Neuronal stem cell (in vitro differentiated cells): Measurements from ENCODE around the gene IFIT1. TPM values are rescaled to one million over a fixed set of nuclear protein-coding genes. Genes with fewer than 3 reads are reported as not detected.

ENCODE experiments used
- DNase-seq: peaks from one replicate; pipeline ENCODE4 v3.0.0-alpha.2; 2013; ENCODE audit warnings: low spot score
- H2AFZ ChIP-seq: one replicate; pipeline ENCODE4 v1.6.1; 2013; ENCODE audit warnings: mild to moderate bottlenecking, low read length, inconsistent platforms
- H2AK5ac ChIP-seq: 2 replicates; pipeline ENCODE4 v1.6.1; 2013; ENCODE audit warnings: low read depth, mild to moderate bottlenecking, inconsistent platforms, low read length, moderate library complexity, mixed read lengths
- H2BK120ac ChIP-seq: 2 replicates; pipeline ENCODE4 v1.6.1; 2013; ENCODE audit warnings: low read depth, mild to moderate bottlenecking, inconsistent platforms, low read length, moderate library complexity, mixed read lengths
- H2BK12ac ChIP-seq: one replicate; pipeline ENCODE4 v1.6.1; 2013; ENCODE audit warnings: low read length, inconsistent platforms
- H2BK15ac ChIP-seq: 2 replicates; pipeline ENCODE4 v1.6.1; 2013; ENCODE audit warnings: mild to moderate bottlenecking, low read length, inconsistent platforms, mixed read lengths
- H2BK5ac ChIP-seq: one replicate; pipeline ENCODE4 v1.6.1; 2013; ENCODE audit warnings: inconsistent platforms, mild to moderate bottlenecking, low read length, moderate library complexity
- H3K14ac ChIP-seq: one replicate; pipeline ENCODE4 v1.6.1; 2013; ENCODE audit warnings: low read length, inconsistent platforms
- H3K18ac ChIP-seq: 2 replicates; pipeline ENCODE4 v1.6.1; 2013; ENCODE audit warnings: low read length, inconsistent platforms
- H3K23ac ChIP-seq: 2 replicates; pipeline ENCODE4 v1.6.1; 2013; ENCODE audit warnings: low read depth, mild to moderate bottlenecking, mixed read lengths, low read length, inconsistent platforms; ENCODE audit not compliant: poor library complexity
- H3K27ac ChIP-seq: replicated peaks from 3 replicates; pipeline ENCODE4 v1.5.1; 2013; ENCODE audit warnings: low read length, inconsistent platforms
- H3K27me3 ChIP-seq, 3 experiments: 2 replicates each; pipeline ENCODE4 v1.6.1; 2013; ENCODE audit warnings: low read length in 3 of 3, mild to moderate bottlenecking in 2 of 3, inconsistent platforms in 1 of 3, low read depth in 1 of 3, mixed read lengths in 1 of 3, moderate library complexity in 1 of 3; ENCODE audit not compliant: control insufficient read depth in 3 of 3, insufficient read depth in 3 of 3
- H3K36me3 ChIP-seq, 2 donors: replicated peaks in 1 of 2; 2 replicates each; pipeline ENCODE4 v1.6.1; 2013; ENCODE audit warnings: low read length in 2 of 2; ENCODE audit not compliant: control insufficient read depth in 2 of 2, insufficient read depth in 2 of 2
- H3K4ac ChIP-seq: 2 replicates; pipeline ENCODE4 v1.6.1; 2013; ENCODE audit warnings: inconsistent platforms, mild to moderate bottlenecking, low read length, moderate library complexity
- H3K4me1 ChIP-seq, 2 donors: 1 replicate in 1 of 2; 2 replicates in 1 of 2; pipeline ENCODE4 v1.6.1; 2013; ENCODE audit warnings: low read length in 2 of 2, low read depth in 1 of 2; ENCODE audit not compliant: control insufficient read depth in 2 of 2, insufficient read depth in 1 of 2
- H3K4me2 ChIP-seq: one replicate; pipeline ENCODE4 v1.6.1; 2013; ENCODE audit warnings: mild to moderate bottlenecking, low read length, inconsistent platforms; ENCODE audit not compliant: insufficient read depth, poor library complexity, severe bottlenecking
- H3K4me3 ChIP-seq, 2 donors: 2 replicates each; pipeline ENCODE4 v1.5.1; 2013; ENCODE audit warnings: low read length in 2 of 2, mild to moderate bottlenecking in 2 of 2, inconsistent platforms in 1 of 2, moderate library complexity in 1 of 2
- H3K79me1 ChIP-seq: one replicate; pipeline ENCODE4 v1.6.1; 2013; ENCODE audit warnings: low read depth, mild to moderate bottlenecking, inconsistent platforms, low read length, moderate library complexity
- H3K9ac ChIP-seq: one replicate; pipeline ENCODE4 v1.6.1; 2013; ENCODE audit warnings: mild to moderate bottlenecking, low read depth, low read length, inconsistent platforms; ENCODE audit not compliant: poor library complexity
- H3K9me3 ChIP-seq, 2 donors: replicated peaks in 1 of 2; 2 replicates each; pipeline versions ENCODE3 to v1.6.1; 2013; ENCODE audit warnings: low read length in 2 of 2, mild to moderate bottlenecking in 2 of 2, inconsistent platforms in 1 of 2, low read depth in 1 of 2, mixed read lengths in 1 of 2, moderate library complexity in 1 of 2; ENCODE audit not compliant: control insufficient read depth in 2 of 2, insufficient read depth in 1 of 2
- H4K8ac ChIP-seq: one replicate; pipeline ENCODE4 v1.6.1; 2013; ENCODE audit warnings: low read depth, mild to moderate bottlenecking, inconsistent platforms, low read length, moderate library complexity
- H4K91ac ChIP-seq: one replicate; pipeline ENCODE4 v1.6.1; 2013; ENCODE audit warnings: low read length, low read depth, mild to moderate bottlenecking, inconsistent platforms; ENCODE audit not compliant: poor library complexity
- WGBS, 2 donors: extraction: QIAGEN DNeasy Blood & Tissue Kit; methylation state at CpG; one replicate each; pipeline ENCODE4 v1.1.7; 2013; ENCODE audit warnings: missing lambda C conversion rate in 2 of 2, mixed read lengths in 1 of 2; ENCODE audit not compliant: insufficient read length in 2 of 2, insufficient replicate concordance in 1 of 2; ENCODE audit errors: extremely low coverage in 2 of 2; 5-methylcytosine and 5-hydroxymethylcytosine counted together
- polyA plus RNA-seq, 2 experiments: library from polyadenylated mRNA; stranded (reverse); fragments of 200-250 nt; gene quantifications; one replicate each; pipeline ENCODE4 v1.2.3, GENCODE V29; 2013

The IFIT1 gene
- polyA plus RNA-seq (2013, experiment 1 of 2): 16.3 TPM
- polyA plus RNA-seq (2013, experiment 2 of 2): 15.7 TPM

GRCh38 chr10:89391907-89392756 is at the start of gene IFIT1:
Gene IFIT1 (plus strand): TSS chr10:89392623. CDS start chr10:89392713, 90 bp downstream.
- H3K4me2 ChIP-seq: peak within 1 kb of the TSS; percentile 47
- H3K23ac ChIP-seq: no peak within 1 kb of the TSS

GRCh38 chr10:89343089-89343767 is 49.2 kb upstream of the IFIT1 start:
- Histone ChIP-seq H2BK15ac (no peak overlapping the region), H3K27me3 (no peaks in the 10 kb centered on the region), H4K8ac (no peak overlapping the region), H2BK120ac (no peak overlapping the region), H3K14ac (no peak overlapping the region), H3K4me2 (no peak overlapping the region), H2BK12ac (no peak overlapping the region), H3K4me1 (peaks cover 24 to 35% of the 10 kb centered on the region in 2 donors), H2AFZ (peak overlapping the region; percentile 36), H2BK5ac (no peak overlapping the region), H3K27ac (peak overlapping the region; percentile 41), H3K4ac (no peak overlapping the region), H4K91ac (no peak overlapping the region), H3K36me3 (no peaks in the 10 kb centered on the region), H3K18ac (no peak overlapping the region), H3K23ac (no peak overlapping the region), H3K79me1 (no peaks in the 10 kb centered on the region), H2AK5ac (no peak overlapping the region), H3K9ac (no peak overlapping the region), H3K9me3 (no peaks in the 10 kb centered on the region), H3K4me3 (no peak overlapping the region)
- WGBS, 2 donors: no CpG with 5 or more reads among the region's 5 CpGs
- DNase-seq: no peak

More at GRCh38 chr10:89391907-89392756, at the start of gene IFIT1:
- Histone ChIP-seq H3K4me3 (peak within 1 kb of the TSS; percentile 58 to 68), H2AFZ (peak within 1 kb of the TSS; percentile 88), H3K18ac (no peak within 1 kb of the TSS), H4K91ac (no peak within 1 kb of the TSS), H2BK5ac (no peak within 1 kb of the TSS), H3K4ac (no peak within 1 kb of the TSS), H3K27me3 (no peaks in the 10 kb centered on the region), H3K14ac (no peak within 1 kb of the TSS), H2BK15ac (no peak within 1 kb of the TSS), H2BK12ac (no peak within 1 kb of the TSS), H2BK120ac (no peak within 1 kb of the TSS), H3K9me3 (no peaks in the 10 kb centered on the region), H4K8ac (no peak within 1 kb of the TSS), H3K79me1 (no peaks in the 10 kb centered on the region), H3K36me3 (no peaks in the 10 kb centered on the region), H3K9ac (no peak within 1 kb of the TSS), H3K27ac (no peak within 1 kb of the TSS), H2AK5ac (no peak within 1 kb of the TSS), H3K4me1 (peaks cover 1 to 3% of the 10 kb centered on the region in 2 donors)
- no CpG with 5 or more reads among the region's 8 CpGs for WGBS, 2 donors
- DNase-seq: no peak

- H3K9ac ChIP-seq: no peak overlapping the region
- H4K8ac ChIP-seq: no peak overlapping the region
- WGBS, 2 donors: no CpG with 5 or more reads among the region's 2 CpGs
- no peaks in the 10 kb centered on the region for H3K36me3 ChIP-seq
- no peak overlapping the region for H3K4ac ChIP-seq
- no peak overlapping the region for H2AFZ ChIP-seq
- no peak overlapping the region for H2BK5ac ChIP-seq
- H2BK15ac ChIP-seq: no peak overlapping the region
- H2AK5ac ChIP-seq: no peak overlapping the region
- peaks cover 27 to 44% of the 10 kb centered on the region in 2 donors for H3K4me1 ChIP-seq
- H3K9me3 ChIP-seq: no peaks in the 10 kb centered on the region
- H3K79me1 ChIP-seq: no peaks in the 10 kb centered on the region
- DNase-seq: no peak
- no peak overlapping the region for H2BK12ac ChIP-seq
- H3K4me2 ChIP-seq: no peak overlapping the region
- no peak overlapping the region for H3K18ac ChIP-seq
- H3K27ac ChIP-seq: no peak overlapping the region
- no peak overlapping the region for H3K23ac ChIP-seq
- no peak overlapping the region for H3K14ac ChIP-seq
- no peak overlapping the region for H2BK120ac ChIP-seq
- no peak overlapping the region for H3K4me3 ChIP-seq
- H3K27me3 ChIP-seq: no peaks in the 10 kb centered on the region
- no peak overlapping the region for H4K91ac ChIP-seq
Observed at GRCh38 chr10:89344156-89344555, 48.3 kb upstream of the IFIT1 start.

- no CpG with 5 or more reads among the region's 4 CpGs for WGBS, 2 donors
- Histone ChIP-seq H3K14ac (no peak overlapping the region), H3K18ac (no peak overlapping the region), H4K8ac (no peak overlapping the region), H2BK5ac (no peak overlapping the region), H2AK5ac (no peak overlapping the region), H3K23ac (no peak overlapping the region), H3K4me3 (no peak overlapping the region), H3K4me1 (peaks cover 30 to 47% of the 10 kb centered on the region in 2 donors), H2BK15ac (no peak overlapping the region), H3K27me3 (no peaks in the 10 kb centered on the region), H3K9ac (no peak overlapping the region), H3K27ac (no peak overlapping the region), H3K36me3 (no peaks in the 10 kb centered on the region), H3K4ac (no peak overlapping the region), H3K4me2 (no peak overlapping the region), H2BK12ac (no peak overlapping the region), H2AFZ (no peak overlapping the region), H2BK120ac (no peak overlapping the region), H3K79me1 (no peaks in the 10 kb centered on the region), H4K91ac (no peak overlapping the region), H3K9me3 (no peaks in the 10 kb centered on the region)
- no peak for DNase-seq
Observed at GRCh38 chr10:89345367-89346000, 46.9 kb upstream of the IFIT1 start.
